Panc1 (cell line): ENCODE data around the gene CSTF2T. TPM values are rescaled to one million over a fixed set of nuclear protein-coding genes. Genes with fewer than 3 reads are reported as not detected.

Experiments
- ATAC-seq: fragments of 200-7000 bp; cut with Tn5 transposase; 2 replicates; pipeline ENCODE4 v1.9.1; 2020; ENCODE audit warnings: mild to moderate bottlenecking, moderate library complexity
- BruUV-seq: library from RNA; stranded (reverse); fragments of 400-500 nt; replicated peaks from 2 replicates; lab custom pipeline; 2021; lab: Mats Ljungman, UMichigan
- CTCF ChIA-PET: fragments of 300-600 bp; sonication (Branson Sonifier 250); formaldehyde crosslinking; loops from one replicate; lab custom pipeline; 2022; ENCODE audit warnings: antibody characterized with exemption; lab: Charles Lee
- POLR2A ChIA-PET: fragments of 300-600 bp; sonication (Branson Sonifier 250); formaldehyde crosslinking; loops from one replicate; lab custom pipeline; 2022; ENCODE audit warnings: antibody characterized with exemption; lab: Charles Lee
- DNase-seq: peaks from one replicate; pipeline ENCODE4 v3.0.0-alpha.2; 2010; ENCODE audit warnings: low read depth, low spot score
- H3K27ac ChIP-seq: 2 replicates; pipeline ENCODE4 v1.5.1; 2011; ENCODE audit warnings: mild to moderate bottlenecking, low read length, inconsistent platforms
- H3K27me3 ChIP-seq: fragments of 200-500 bp; sonication (Bioruptor generic); 2 replicates; pipeline ENCODE4 v1.6.0; 2014; ENCODE audit warnings: low read length, inconsistent platforms; ENCODE audit not compliant: control insufficient read depth, insufficient read depth
- H3K36me3 ChIP-seq: fragments of 200-500 bp; sonication (Bioruptor generic); 2 replicates; pipeline ENCODE4 v1.5.1; 2014; ENCODE audit warnings: inconsistent platforms, mild to moderate bottlenecking, low read length, moderate library complexity; ENCODE audit not compliant: control insufficient read depth, insufficient read depth
- H3K4me1 ChIP-seq: 2 replicates; pipeline ENCODE4 v1.5.1; 2011; ENCODE audit warnings: inconsistent platforms, mild to moderate bottlenecking, low read length, moderate library complexity; ENCODE audit not compliant: control insufficient read depth, insufficient read depth
- H3K4me3 ChIP-seq, 2 experiments: 2 replicates each; pipeline ENCODE4 v1.5.1; 2011 to 2012; ENCODE audit warnings: low read depth in 2 of 2, low read length in 2 of 2, mild to moderate bottlenecking in 2 of 2, inconsistent platforms in 1 of 2, moderate library complexity in 1 of 2
- H3K9me3 ChIP-seq: fragments of 200-500 bp; sonication (Bioruptor generic); 2 replicates; pipeline ENCODE4 v1.5.1; 2014; ENCODE audit warnings: low read depth, mild to moderate bottlenecking, inconsistent platforms, low read length, moderate library complexity; ENCODE audit not compliant: control insufficient read depth, insufficient read depth
- POLR2AphosphoS5 ChIP-seq: IDR thresholded peaks from 2 replicates; pipeline ENCODE4 v1.6.1; 2012; ENCODE audit warnings: mild to moderate bottlenecking, low read depth, low read length, moderate library complexity
- SIN3A ChIP-seq: IDR thresholded peaks from 2 replicates; pipeline ENCODE4 v1.6.1; 2012; ENCODE audit warnings: low read depth, mild to moderate bottlenecking, low read length, moderate library complexity, borderline replicate concordance; ENCODE audit not compliant: insufficient read depth
- TCF7L2 ChIP-seq: IDR thresholded peaks from 2 replicates; pipeline ENCODE4 v1.6.1; 2011; ENCODE audit warnings: mild to moderate bottlenecking, low read depth, low read length, inconsistent platforms
- in situ Hi-C: cut with HindIII; loops from 2 replicates; pipeline ENCODE4 v1.10.0; 2016; ENCODE audit warnings: low sequenced_read_pairs, low pct_unique_long_range_greater_than_20kb
- intact Hi-C: fragments of 100-400 bp; cut with micrococcal nuclease; formaldehyde crosslinking; loops from one replicate; pipeline ENCODE4 v1.10.0; 2022; ENCODE audit not compliant: unreplicated experiment
- total RNA-seq: library from RNA; stranded (reverse); gene quantifications from one replicate; pipeline ENCODE4 v1.2.1, GENCODE V29; 2021; ENCODE audit not compliant: unreplicated experiment
- TF ChIP-seq, protein P1 (sequence below): fragments of 450-650 bp; IDR thresholded peaks from 2 replicates; pipeline ENCODE4 v1.5.1; 2017; ENCODE audit warnings: mild to moderate bottlenecking
- TF ChIP-seq, protein P2 (sequence below), 2 experiments: IDR thresholded peaks; 2 replicates each; pipeline ENCODE4 v1.6.1; 2011 to 2012; ENCODE audit warnings: low read depth in 2 of 2, control low read depth in 1 of 2, low read length in 1 of 2, mild to moderate bottlenecking in 1 of 2, moderate library complexity in 1 of 2; ENCODE audit not compliant: insufficient read depth in 1 of 2

The CSTF2T gene
- total RNA-seq, 1 experiment from 2014 or later: 20.8 TPM

DNA sequence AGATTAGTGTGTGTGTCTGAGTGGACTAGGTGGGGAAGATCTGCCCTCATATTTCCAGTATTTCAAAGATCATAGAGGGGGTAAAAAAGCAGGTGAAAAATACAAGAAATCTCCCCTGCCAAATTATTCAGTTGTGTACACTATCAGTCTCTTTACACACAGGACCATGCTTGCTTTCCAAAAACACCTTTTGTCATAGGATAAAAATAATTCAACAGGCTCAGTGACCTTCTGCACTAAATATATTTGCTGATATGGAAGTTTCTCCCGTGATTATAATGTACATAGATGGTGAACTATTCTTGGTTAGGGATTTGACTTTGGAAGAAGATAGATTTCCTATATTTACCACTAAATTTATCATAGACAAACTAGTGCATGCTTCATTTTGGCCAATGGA lies 24.6 kb upstream of the CSTF2T start:
- Histone ChIP-seq H3K27ac (no peak overlapping the region), H3K27me3 (no peaks in the 10 kb centered on the region), H3K4me3 (no peak overlapping the region), H3K9me3 (no peaks in the 10 kb centered on the region), H3K4me1 (no peaks in the 10 kb centered on the region), H3K36me3 (no peaks in the 10 kb centered on the region)
- no TSS peak for BruUV-seq
- intact Hi-C loops (no loop called here), in situ Hi-C loops (no loop called here)
- ATAC-seq: no peak
- ChIA-PET CTCF (no interaction called here), POLR2A (no interaction called here)
- TF ChIP-seq TCF7L2 (no peak), SIN3A (no peak), POLR2AphosphoS5 (no peak)
- TF ChIP-seq, protein P1, sequence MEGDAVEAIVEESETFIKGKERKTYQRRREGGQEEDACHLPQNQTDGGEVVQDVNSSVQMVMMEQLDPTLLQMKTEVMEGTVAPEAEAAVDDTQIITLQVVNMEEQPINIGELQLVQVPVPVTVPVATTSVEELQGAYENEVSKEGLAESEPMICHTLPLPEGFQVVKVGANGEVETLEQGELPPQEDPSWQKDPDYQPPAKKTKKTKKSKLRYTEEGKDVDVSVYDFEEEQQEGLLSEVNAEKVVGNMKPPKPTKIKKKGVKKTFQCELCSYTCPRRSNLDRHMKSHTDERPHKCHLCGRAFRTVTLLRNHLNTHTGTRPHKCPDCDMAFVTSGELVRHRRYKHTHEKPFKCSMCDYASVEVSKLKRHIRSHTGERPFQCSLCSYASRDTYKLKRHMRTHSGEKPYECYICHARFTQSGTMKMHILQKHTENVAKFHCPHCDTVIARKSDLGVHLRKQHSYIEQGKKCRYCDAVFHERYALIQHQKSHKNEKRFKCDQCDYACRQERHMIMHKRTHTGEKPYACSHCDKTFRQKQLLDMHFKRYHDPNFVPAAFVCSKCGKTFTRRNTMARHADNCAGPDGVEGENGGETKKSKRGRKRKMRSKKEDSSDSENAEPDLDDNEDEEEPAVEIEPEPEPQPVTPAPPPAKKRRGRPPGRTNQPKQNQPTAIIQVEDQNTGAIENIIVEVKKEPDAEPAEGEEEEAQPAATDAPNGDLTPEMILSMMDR: no peak
- TF ChIP-seq, protein P2, sequence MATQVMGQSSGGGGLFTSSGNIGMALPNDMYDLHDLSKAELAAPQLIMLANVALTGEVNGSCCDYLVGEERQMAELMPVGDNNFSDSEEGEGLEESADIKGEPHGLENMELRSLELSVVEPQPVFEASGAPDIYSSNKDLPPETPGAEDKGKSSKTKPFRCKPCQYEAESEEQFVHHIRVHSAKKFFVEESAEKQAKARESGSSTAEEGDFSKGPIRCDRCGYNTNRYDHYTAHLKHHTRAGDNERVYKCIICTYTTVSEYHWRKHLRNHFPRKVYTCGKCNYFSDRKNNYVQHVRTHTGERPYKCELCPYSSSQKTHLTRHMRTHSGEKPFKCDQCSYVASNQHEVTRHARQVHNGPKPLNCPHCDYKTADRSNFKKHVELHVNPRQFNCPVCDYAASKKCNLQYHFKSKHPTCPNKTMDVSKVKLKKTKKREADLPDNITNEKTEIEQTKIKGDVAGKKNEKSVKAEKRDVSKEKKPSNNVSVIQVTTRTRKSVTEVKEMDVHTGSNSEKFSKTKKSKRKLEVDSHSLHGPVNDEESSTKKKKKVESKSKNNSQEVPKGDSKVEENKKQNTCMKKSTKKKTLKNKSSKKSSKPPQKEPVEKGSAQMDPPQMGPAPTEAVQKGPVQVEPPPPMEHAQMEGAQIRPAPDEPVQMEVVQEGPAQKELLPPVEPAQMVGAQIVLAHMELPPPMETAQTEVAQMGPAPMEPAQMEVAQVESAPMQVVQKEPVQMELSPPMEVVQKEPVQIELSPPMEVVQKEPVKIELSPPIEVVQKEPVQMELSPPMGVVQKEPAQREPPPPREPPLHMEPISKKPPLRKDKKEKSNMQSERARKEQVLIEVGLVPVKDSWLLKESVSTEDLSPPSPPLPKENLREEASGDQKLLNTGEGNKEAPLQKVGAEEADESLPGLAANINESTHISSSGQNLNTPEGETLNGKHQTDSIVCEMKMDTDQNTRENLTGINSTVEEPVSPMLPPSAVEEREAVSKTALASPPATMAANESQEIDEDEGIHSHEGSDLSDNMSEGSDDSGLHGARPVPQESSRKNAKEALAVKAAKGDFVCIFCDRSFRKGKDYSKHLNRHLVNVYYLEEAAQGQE (IDR thresholded peaks at IDR 0.05; ENCODE audit: insufficient read depth in 1 of 2, low read depth in 2 of 2, low read length in 1 of 2): no peak
- no peak for DNase-seq

DNA sequence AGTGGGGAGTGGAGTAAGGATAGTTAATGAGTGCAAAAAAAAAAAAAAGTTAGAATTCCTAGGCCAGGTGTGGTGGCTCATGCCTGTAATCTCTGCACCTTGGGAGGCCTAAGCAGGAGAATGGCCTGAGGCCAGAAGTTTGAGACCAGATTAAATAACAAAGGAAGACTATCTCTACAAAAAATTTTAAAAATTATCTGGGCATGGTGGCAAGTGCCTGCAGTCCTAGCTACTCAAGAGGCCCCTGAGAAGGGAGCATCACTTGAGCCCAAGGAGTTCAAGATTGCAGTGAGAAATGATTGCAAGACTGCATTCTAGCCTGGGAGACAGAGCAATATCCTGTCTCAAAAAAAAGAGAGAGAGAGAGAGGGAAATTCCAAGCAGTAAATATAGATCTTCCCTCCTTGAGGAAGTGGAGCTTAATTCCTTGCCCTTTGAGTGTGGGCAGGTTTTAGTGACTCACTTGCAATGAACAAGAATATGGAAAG lies 19.5 kb upstream of the CSTF2T start:
- POLR2A ChIA-PET: no interaction called here
- Histone ChIP-seq H3K4me3 (no peak overlapping the region), H3K27me3 (no peaks in the 10 kb centered on the region; the same call in 1 of the 2 replicates), H3K4me1 (no peaks in the 10 kb centered on the region), H3K27ac (no peak overlapping the region), H3K36me3 (no peaks in the 10 kb centered on the region), H3K9me3 (no peaks in the 10 kb centered on the region)
- ATAC-seq: no peak
- no peak for TF ChIP-seq SIN3A
- TF ChIP-seq POLR2AphosphoS5: no peak
- TF ChIP-seq, protein P2 (IDR thresholded peaks at IDR 0.05; ENCODE audit: insufficient read depth in 1 of 2, low read depth in 2 of 2, low read length in 1 of 2): no peak
- TF ChIP-seq TCF7L2: no peak
- TF ChIP-seq, protein P1: no peak
- BruUV-seq: no TSS peak
- CTCF ChIA-PET: no interaction called here
- in situ Hi-C loops (no loop called here), intact Hi-C loops (no loop called here)
- DNase-seq: no peak
